ENCODE data around the gene DLGAP1.
"Not testable (repeated sequence)": the region's sequence is repeated elsewhere in the genome, so short reads cannot be mapped to it uniquely, and the experiment has no call there.

DLGAP1 gene

DNA sequence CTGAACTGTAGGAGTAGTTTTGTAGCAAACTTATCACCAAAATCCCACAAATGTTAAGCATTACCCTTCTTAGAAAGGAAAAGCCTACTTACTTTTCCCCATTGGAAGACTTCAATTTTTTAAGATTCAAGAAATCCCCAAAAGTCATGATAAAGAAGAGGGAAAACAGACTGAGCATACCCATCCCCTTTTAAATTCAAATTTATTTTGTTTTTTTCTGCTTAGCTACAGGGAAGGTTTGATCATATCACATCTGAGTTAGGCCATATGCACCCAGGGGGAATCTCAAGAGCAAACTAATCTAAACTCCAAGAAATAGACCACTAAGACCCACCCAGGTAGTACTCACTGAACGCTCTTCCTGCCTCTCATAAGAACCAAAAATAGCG lies 830.6 kb downstream of the DLGAP1 start:
- no peak for DNase-seq (ENCODE audit: low spot score)

- peak; percentile 47 for DNase-seq (ENCODE audit: low spot score)
Observed at GRCh38 chr18:3623769-3624545, 831.1 kb downstream of the DLGAP1 start.

- DNase-seq (ENCODE audit: low spot score) = no peak
Observed at GRCh38 chr18:3620146-3621119, 834.7 kb downstream of the DLGAP1 start.

- DNase-seq (ENCODE audit: low spot score) = no peak
Observed at GRCh38 chr18:3619746-3620145, 835.4 kb downstream of the DLGAP1 start.

- DNase-seq (ENCODE audit: low spot score) = no peak
Observed at GRCh38 chr18:3619222-3619621, 835.9 kb downstream of the DLGAP1 start.

DNA sequence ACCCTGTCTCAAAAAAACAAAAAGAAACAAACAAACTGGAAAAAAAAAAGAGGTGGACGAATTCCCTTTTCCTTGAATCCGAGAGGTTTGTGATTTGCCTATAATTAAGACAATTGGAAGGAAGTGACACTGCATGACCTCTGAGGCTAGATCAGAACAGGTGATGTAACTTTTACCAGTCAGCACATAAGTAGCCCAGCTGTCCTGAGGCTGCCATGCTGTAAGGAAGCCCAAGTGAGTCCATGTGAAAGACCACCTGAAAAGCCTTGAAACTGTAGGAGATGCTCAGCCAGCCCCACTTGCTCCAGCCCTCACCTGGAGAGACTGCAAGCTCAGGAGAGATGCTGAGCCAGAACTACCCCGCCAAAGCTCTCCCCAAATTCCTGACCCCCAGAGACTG lies 838.4 kb downstream of the DLGAP1 start:
- no peak for DNase-seq (ENCODE audit: low spot score)

DNA sequence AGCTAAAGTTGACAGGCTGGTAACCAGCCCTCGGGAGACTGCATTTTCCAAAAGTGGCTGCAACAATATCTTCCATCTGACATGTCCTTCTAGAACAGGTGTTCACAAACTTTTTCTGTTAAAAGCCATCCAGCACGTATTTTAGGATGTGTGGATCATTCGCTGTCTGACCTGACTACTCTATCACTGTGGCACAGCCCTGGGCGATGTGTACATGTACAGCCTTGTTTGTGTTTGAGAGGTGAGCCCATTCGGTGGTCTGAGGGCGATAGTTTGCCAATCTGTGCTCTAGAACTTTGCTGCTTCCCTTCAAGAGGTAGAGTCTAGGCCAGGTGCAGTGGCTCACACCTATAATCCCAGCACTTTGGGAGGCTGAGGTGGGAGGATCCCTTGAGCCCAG lies 839.0 kb downstream of the DLGAP1 start:
- DNase-seq (ENCODE audit: low spot score) = no peak

- no peak for DNase-seq (ENCODE audit: low spot score)
Observed at GRCh38 chr18:3615374-3615985, 839.6 kb downstream of the DLGAP1 start.

DNA sequence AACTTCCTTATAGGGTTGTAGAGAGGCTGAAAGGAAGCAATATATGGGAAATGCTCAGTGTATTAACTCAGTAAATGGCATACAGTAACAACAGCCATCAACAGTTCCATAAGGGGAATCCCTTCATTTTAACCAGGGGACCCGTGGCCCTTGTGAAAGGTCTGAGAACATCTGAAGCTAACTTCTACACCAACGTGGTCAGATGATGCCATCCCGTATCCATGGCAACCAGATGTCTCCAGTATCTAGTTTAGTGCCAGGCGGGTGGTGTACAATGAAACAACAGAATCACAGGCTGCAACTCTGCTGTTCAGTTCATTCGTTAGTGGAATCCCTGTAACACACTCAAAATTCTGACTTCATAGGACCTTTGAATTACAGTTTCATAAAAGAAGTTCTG lies 842.8 kb downstream of the DLGAP1 start:
- DNase-seq (ENCODE audit: low spot score) = no peak

DNA sequence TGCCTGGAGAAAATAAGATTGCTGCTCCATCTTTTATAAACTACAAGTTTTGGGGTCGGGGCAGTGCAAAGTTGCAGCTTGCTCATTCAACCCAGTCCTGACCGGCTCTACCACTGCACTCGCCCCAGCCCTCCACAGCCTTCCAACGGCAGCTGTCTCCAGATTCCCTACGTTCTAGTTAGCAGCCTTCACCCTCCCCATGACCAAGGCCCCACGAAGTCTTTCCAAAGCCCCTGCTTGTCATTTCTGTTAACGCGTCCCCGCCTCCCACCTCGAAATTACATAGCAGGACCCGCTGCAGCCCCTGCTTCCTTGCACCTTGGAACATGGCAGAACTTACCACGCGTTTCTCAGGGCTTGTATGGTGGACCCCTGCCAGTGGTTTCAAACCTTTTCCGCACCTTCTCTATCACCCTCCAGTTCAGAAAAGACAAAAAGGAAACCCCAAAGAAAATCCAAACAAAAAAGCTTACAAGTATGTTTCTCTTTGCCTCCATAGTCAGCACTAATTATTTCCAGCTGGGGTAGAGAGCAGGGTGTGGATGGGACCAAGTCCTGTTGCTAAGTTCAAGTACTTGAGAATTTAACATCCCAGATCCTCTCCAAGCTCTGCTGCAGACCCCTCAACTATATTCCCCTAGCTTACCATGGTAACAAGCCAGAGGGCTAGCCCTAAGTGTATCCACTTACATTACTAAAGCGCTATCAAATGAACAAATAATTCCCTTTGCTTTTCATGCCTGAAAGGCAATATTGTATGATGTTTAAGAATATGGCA lies 843.6 kb downstream of the DLGAP1 start:
- DNase-seq (ENCODE audit: low spot score) = no peak

DNA sequence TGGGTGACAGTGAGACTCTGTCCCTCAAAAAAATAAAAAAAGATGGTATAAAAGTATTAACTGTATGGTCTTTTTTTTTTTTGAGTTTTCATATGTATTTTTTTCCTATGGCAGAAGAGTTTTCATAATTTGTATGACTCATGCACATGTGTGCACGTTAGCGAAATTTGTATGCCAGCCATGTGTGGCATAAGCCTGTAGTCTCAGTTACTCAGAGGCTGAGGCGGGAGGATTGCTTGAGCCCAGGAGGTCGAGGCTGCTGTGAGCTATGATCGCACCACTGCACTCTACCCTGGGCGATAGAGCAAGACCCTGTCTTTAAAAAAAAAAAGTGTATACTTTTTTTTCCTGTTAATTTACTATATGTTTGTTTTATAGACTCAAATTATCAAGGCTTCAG lies 844.3 kb downstream of the DLGAP1 start:
- DNase-seq (ENCODE audit: low spot score) = no peak

DNA sequence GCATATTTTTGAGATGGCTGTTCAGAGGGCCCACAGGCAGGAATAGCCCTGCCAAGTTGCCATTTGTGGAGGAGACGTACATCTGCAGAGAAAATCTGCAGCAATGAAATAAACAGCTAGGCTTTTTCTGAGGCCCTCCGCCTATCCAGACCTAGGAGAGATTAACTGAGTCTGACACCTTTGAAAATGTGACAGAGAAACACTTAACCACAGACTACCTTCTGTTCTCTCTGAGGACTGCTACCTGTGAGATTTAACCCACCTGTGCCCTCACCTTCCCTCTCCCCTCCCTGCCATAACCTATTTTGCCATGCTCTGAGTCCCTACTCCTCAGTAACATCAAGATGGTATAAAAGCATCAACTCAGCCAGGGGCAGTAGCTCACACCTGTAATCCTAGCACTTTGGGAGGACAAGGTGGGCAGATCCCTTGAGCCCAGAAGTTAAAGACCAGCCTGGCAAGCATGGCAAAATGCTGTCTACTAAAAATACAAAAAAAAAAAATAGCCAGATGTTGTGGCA lies 844.9 kb downstream of the DLGAP1 start:
- no peak for DNase-seq (ENCODE audit: low spot score)

DNA sequence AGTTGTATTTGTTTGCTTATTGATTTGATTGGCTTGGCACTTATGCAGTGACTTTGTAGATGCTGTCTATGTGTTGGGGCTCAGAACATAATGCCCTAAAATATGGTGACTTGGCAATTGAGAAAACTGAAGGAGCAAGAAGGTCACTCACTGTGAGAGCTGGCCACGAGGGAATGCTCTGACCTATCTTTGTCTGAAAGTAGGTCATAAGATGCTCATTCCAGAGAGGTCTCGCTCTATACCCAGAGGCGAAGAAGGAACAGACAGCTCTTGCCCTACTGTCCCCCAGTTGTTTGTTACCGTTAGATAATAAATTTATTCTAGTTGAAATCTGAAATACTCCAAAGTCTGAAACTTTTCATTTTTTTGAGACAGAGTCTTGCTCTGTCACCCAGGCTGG lies 846.6 kb downstream of the DLGAP1 start:
- DNase-seq (ENCODE audit: low spot score) = no peak

DNA sequence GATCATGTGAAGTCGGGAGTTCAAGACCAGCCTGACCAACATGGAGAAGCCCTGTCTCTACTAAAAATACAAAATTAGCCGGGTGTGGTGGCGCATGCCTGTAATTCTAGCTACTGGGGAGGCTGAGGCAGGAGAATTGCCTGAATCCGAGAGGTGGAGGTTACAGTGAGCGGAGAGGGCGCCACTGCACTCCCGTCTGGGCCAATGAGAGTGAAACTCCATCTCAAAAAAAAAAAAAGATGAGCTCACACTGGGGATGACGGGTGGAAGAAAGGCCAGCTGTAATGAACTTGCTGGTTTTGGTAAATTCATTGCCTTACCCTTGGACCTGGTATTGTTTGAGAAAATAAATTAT lies 847.0 kb downstream of the DLGAP1 start:
- DNase-seq (ENCODE audit: low spot score) = not testable (repeated sequence)

GRCh38 chr18:3607309-3608098 lies 847.6 kb downstream of the DLGAP1 start:
- DNase-seq (ENCODE audit: low spot score) = no peak

- DNase-seq (ENCODE audit: low spot score) = not testable (repeated sequence)
Observed at GRCh38 chr18:3606863-3607262, 848.2 kb downstream of the DLGAP1 start.

DNA sequence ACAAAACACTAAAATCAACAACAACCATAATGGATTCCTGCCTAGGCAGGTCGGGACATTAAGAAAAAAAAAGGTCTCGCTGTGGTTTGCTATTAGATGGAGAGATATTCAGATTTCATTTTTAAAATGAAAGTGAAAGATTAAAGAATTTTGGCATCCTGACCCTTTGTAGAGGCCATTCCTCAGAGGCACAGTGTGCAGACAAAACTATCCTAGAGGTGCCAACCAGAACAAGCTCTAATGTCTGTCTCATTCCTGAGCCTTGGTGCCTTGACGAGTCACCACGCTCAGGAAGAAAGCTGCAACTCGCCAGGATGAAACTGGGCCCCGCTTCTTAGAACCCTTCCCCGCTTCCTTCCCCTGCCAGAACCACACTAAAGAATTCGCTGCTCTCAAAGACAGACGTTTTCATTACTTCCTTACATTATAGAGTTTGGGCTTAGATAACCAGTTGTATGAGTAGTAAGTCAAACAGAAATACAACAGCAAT lies 849.1 kb downstream of the DLGAP1 start:
- no peak for DNase-seq (ENCODE audit: low spot score)

GRCh38 chr18:3605486-3605952 lies 849.6 kb downstream of the DLGAP1 start:
- no peak for DNase-seq (ENCODE audit: low spot score)

GRCh38 chr18:3604498-3605408 lies 850.4 kb downstream of the DLGAP1 start:
- DNase-seq (ENCODE audit: low spot score) = no peak

DNA sequence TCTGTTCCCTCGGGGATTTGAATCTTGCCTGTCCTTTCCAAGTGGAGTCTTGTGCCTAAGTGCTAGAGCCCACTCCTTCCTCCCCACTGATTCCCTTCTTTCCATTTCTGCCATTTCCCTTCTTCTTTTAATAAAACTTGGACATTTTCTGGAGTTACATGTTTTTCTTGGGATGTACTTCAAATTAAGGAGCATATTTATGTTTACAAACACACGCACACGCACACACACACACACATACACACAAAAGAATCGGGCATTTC lies 850.9 kb downstream of the DLGAP1 start:
- no peak for DNase-seq (ENCODE audit: low spot score)
